ENCODE measurements around the gene NUP35.

NUP35 gene, protein sequence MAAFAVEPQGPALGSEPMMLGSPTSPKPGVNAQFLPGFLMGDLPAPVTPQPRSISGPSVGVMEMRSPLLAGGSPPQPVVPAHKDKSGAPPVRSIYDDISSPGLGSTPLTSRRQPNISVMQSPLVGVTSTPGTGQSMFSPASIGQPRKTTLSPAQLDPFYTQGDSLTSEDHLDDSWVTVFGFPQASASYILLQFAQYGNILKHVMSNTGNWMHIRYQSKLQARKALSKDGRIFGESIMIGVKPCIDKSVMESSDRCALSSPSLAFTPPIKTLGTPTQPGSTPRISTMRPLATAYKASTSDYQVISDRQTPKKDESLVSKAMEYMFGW

GRCh38 chr2:183124222-183124956 is at the start of gene NUP35:
Gene NUP35 (plus strand): TSS chr2:183124443. CDS start chr2:183124458, 15 bp downstream.
- DNase-seq (ENCODE audit: low spot score), result peak; percentile 82

- no peak for DNase-seq (ENCODE audit: low spot score)
These were observed 46.1 kb upstream of the NUP35 start for GRCh38 chr2:183078163-183078463.

DNA sequence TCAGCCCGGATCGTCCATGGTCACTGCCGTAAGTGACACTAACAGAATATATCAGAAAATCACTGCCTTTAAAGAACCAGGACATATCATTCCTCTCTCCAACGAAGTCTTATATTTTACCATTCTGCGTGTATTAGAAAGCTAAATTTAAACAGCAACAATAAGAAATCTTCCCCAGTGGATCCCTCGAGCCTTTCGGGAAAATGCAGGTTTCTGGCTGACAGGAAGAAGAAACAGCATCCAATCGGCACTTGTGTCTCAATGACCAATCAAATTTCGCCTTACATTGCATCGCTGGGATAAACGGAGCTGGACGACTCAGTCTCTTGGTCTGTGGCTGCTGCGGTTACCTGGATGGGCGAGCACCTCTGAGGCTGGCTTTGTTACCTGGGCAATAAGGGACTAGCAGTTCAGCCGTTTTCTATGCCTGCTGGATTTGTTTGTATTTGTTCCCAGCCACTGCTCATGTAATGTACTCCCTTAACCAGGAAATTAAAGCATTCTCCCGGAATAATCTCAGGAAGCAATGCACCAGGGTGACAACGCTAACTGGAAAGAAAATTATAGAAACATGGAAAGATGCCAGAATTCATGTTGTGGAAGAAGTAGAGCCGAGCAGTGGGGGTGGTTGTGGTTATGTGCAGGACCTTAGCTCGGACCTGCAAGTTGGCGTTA is 45.6 kb upstream of the NUP35 start, which contains the start of gene DUSP19:
Gene DUSP19, plus strand, starts transcription at position 284 of the 675 bp plus-strand sequence. Its CDS starts 187 bp downstream, at position 471.
- DNase-seq (ENCODE audit: low spot score), result peak; percentile 91

DNA sequence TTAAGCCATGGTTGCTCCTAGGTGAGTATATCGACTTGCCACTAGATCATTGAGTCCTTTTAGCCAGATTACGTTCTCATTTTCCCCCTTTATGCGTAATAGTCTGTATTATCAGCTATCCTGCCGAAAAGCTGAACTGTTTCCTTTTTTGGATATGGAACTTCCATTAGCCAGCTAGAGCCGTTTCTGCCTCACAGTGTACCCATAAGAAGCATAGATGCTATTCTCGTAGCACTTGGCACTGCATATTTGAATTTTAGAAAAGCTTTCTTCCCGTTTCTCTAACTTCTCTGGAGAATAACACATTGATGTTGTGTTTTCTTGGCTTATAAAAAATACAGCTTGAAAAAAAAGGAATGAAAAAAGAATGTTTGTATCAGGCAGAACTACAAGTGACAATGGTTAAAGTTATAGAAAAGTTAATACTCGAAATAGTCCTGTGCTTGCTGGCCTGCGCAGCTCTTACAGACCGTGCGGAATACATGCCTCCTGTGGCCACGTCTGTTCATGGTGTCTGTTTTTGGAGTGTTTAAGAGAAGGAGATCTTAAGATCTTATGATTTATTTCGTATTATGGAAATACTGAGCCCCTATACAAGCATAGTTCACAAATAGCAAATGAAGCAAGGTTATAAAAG is 45.0 kb upstream of the NUP35 start:
- peak; percentile 39 for DNase-seq (ENCODE audit: low spot score)

DNA sequence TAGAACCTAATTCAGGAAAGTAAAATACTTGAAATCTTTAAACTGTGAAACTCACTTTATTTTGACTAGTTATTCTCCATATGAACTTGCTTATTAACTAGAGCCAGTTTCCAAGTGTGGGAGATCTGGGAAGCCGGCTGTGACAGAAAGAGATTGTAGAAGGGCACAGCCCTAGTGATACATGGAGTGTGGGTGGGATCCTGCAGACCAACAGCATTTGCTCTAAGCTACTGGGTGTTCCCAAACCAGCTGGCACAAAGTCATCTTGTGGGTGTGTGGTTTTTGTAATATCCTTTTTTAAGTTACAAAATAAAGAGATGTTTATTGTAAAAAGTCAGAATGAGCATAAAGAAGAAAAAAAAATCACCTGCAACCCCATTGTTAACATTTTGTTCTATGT is 42.3 kb upstream of the NUP35 start:
- DNase-seq (ENCODE audit: low spot score), result no peak

DNA sequence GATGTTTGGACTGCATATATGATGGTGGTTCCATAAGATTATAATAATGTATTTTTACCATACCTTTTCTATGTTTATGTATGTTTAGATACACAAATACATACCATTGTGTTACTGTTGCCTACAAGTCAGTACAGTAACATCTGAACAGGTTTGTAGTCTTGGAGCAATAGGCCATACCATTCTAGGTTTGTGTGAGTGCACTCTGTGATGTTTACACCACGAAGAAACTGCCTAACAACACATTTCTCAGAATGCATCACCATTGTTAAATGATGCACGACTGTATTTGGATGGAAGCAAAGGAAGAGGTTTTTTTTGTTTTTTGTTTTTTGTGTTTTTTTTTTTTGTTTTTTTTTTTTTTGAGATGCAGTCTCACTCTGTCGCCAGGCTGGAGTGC is 36.2 kb upstream of the NUP35 start:
- no peak for DNase-seq (ENCODE audit: low spot score)

GRCh38 chr2:183089192-183089851 is 34.9 kb upstream of the NUP35 start:
- DNase-seq (ENCODE audit: low spot score), result no peak

- DNase-seq (ENCODE audit: low spot score), result no peak
These were observed 32.8 kb upstream of the NUP35 start for GRCh38 chr2:183091318-183091953.

DNA sequence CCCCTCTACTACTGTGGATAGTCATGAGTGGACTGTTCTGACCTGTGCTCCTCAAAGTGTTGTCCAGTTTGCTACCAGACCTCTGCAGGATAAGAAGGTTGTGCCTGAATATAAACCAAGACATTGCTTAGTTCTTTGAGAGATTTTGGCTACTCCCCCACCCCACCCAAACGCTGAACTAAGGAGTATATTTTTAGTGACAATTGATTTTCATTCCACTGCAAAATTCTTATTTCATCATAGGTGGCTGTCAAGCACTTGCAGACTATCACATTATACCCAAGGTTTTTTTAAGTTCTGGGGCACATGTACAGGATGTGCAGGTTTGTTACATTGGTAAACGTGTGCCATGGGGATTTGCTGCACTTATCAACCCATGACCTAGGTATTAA is 32.3 kb upstream of the NUP35 start:
- no peak for DNase-seq (ENCODE audit: low spot score)

DNA sequence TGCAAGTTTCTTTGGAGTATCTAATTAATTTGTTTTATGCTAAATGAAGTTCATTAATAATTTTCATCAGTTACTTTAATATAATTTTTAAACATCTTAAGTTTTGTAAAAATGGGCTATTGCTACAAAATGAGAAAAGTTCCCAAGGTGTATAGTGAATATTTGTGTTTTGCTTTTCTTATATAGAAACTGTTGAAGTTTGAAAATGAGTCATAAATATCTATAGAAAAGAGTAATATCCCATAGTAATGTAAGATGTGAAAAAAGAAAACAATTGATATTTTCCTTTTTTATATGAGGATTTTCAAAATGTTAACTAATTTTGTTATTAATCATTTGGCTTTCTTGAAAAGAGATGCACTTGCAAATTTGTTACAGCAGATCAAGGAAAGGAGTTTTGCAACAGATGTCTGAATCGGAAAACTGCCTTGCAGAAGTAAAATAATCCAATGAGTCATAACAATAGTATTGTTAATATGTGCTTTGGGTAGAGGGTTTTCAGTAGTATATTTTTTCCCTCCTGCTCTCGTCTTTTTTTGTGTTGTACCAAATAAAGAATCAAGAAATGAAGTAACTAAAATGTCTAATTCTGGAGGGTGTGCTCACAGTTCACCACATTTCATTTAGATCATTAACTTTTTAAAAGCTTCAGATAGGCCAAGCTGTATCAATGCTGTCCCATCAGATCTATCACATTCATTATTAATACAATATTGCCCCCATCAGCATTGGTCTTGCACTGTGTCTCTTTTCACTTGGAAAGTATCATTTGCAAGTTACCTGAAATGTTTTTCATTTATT is 30.2 kb upstream of the NUP35 start:
- DNase-seq (ENCODE audit: low spot score), result peak; percentile 16

- DNase-seq (ENCODE audit: low spot score), result no peak
These were observed 18.7 kb upstream of the NUP35 start for GRCh38 chr2:183105402-183106134.

- DNase-seq (ENCODE audit: low spot score), result no peak
These were observed 11.7 kb upstream of the NUP35 start for GRCh38 chr2:183112577-183112976.

- no peak for DNase-seq (ENCODE audit: low spot score)
These were observed 10.6 kb upstream of the NUP35 start for GRCh38 chr2:183113630-183114029.

DNA sequence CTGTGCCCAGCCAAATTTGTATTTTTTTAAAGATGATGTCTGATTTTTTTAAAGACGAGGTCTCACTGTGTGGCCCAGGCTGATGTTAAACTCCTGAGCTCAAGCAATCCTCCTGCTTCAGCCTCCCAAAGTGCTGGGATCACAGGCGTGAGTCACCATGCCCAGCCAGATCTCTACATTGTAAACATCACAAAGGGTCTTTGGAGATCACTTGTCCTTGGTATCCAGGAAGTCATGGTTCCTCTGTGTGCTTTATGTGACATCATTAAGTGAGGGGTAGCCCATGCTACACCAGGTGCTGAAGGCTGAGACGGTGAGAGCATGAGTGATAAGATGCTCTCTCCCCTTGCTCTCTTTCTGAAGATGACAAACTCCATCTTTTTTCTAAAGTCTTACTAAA is 7.0 kb upstream of the NUP35 start:
- DNase-seq (ENCODE audit: low spot score), result no peak

GRCh38 chr2:183123117-183123958 is 905 bp upstream of the NUP35 start:
- DNase-seq (ENCODE audit: low spot score), result no peak

DNA sequence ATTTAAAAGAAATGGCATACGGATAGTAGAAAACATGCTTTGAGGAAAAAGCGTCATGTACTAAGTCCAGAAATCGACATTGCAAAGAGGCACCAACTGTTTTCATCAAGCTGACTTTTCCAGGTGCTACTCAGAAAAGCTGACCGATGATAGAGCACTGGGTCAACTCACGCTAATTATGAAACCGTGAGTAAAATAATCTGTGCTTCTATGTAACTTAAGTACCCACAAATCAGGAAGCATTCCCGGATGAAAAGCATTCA is 353 bp upstream of the NUP35 start:
- no peak for DNase-seq (ENCODE audit: low spot score)

DNA sequence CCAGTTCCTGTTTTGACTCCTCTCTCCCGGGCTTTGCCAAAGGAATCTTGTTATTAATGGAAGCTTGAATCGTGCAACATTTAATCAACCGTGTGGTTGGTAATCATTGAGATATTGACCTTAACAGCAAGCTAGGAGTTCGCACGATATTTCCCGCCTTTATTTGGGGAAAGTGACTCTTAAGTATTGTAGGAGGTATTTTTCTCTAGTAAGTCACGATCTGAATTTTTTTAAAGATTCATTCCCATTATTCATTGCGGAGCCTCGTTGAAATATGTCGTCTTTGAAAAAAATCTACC is 663 bp downstream of the NUP35 start:
- no peak for DNase-seq (ENCODE audit: low spot score)

GRCh38 chr2:183125659-183126341 is 1.6 kb downstream of the NUP35 start:
- DNase-seq (ENCODE audit: low spot score), result no peak

DNA sequence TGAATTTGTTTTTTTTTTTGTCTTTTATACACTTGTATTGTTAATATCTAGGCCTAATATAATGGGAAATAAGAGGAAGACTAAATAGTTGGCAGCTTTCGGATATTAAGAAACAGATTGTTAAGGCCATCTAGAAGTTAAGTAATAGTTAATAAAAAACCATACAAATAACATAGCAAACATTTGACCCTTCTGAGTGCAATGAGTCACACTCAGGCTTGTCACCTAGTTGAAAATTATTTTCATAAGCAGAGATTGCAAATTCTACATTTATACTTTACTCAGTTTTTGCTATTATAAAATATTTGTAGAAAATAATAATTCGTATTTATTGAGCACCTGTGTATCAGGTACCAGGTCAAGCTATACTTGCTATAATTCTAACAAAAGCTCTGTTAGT is 2.4 kb downstream of the NUP35 start:
- DNase-seq (ENCODE audit: low spot score), result no peak

All from AG08396 (cell line).